HL-60/S4 treated with retinoic acid at 250 ng/mL for 4 days and 3 days (cell line): ENCODE data around the gene TYK2.

Experiments
- in situ Hi-C: fragments of 300-500 bp; cut with MboI; formaldehyde crosslinking; loops from 2 replicates; pipeline ENCODE4 v1.7.0; 2022; ENCODE audit warnings: low sequenced_read_pairs

TYK2 gene

DNA sequence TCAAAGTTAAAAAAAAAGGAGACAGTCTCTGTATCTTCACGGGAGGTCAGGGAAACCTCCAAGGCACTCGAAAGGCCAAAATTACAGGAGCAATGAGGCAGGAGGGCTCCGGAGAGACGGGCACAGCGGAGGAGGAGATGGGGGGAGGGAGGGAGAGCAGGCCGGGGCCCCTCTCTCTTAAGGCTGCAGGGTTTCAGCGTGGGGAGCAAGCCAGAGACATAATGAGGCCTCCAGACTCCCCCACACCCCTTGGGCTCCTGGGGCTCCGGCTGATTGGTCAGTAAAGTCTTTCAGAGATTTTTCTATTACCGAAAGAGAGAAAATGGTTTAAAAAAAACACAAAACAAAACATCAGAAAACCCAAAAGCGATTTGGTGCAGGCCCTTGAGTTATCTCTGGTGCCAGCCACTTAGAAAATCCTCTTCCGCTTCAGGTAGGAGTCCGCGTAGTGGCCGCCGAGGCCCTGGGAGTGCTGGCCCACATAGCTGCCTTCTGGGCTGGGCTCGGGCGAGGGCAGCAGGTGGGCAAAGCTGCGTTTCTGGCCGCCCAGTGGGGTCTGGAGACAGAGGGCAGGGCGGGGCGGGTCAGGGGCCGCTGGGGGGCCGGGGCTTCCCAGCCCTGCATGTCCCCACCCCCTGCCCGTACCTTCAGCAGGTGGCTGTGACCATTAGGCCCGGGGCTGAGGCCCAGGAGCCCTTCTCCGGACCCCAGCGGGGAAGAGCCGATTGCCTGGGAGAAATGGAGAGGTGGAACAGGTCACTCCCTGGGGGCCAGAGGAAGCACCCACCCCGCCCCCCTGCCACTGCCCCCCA lies 63.1 kb downstream of the TYK2 start:
- in situ Hi-C loops = no loop called here

DNA sequence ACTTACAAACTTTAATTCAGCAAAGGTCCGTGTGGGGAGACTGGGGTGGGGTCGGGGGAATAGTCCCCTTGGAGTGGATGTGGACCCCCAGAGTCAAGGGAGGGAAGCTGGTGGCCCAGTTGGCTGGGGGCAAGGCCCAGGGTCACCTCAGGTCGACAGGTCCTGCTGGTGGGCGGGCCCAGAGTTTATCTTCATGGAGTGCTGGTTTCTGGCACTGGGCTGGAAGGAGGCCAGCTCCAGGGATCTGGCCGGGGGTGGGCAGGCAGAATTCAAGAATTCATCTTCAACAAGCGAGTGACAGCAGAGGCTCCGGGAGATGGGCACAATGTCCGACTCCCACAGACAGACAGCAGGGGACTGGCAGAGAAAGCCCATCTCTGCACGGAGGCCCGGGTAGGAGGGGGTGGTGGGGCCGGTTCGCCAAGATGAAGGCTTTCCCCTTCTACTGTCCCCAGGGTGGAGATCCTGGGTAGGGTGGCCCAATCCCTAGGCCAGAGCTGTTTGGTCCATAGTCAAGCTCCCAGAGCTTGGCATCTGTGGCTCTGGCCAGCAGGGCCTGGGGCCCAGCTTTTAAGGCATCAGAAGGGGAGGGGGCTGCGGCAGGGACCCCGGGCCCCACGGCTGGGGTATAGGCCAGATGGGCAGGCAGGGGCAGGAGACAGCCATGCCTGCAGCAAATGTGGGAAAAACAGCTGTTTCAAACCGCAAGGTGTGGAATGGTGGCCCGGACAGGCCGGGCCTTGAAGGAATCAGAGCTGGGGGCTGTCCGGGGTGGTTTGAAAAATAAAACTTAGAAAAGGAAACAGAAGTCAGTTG lies 63.9 kb downstream of the TYK2 start:
- in situ Hi-C loops = no loop called here

DNA sequence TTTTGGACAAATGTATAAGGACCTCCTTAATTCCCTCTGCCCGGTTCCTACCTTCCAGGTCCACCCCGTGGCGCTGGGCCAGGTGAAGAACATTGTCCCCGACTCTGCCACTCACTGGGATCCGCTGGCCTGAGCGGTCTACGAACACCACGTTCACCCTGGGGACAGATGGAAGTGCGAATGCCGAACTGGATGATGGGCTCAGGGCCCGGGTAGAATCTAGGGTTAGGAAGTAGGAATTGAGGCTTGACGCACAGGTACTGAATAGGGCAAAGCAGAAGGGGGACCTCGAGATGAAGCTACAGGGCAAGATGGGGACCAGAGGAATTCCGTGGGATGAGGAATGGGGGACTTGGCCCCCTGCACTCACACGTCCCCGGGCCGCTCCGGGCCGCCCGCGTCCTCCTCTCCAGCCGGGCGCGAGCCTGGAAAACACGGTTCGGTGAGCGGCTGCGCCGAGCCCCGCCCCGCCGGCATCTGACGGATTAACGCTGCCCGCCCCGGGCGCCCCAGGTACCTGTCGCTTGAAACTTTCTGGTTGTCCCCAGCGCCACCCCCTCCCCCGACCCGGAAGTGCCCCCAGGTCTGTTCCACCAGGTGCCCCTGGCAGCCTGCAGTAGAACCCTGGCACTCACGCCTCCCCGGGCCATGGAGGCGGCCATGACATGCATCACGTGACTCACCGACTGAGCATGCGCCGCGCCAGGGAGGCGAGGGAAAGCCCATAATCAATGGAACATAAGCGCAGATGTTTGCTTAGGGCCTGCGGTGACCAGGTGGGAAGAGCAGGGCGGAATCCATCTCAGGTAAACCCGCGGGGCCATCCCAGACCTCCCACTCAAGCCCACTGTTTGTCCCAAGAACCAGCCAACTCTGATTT lies 64.8 kb downstream of the TYK2 start, which contains the start of gene FDX2:
Gene FDX2 (minus strand): TSS at position 681 of the 880 bp plus-strand sequence. CDS start 19 bp downstream, at position 662.
- in situ Hi-C loops = no loop called here

DNA sequence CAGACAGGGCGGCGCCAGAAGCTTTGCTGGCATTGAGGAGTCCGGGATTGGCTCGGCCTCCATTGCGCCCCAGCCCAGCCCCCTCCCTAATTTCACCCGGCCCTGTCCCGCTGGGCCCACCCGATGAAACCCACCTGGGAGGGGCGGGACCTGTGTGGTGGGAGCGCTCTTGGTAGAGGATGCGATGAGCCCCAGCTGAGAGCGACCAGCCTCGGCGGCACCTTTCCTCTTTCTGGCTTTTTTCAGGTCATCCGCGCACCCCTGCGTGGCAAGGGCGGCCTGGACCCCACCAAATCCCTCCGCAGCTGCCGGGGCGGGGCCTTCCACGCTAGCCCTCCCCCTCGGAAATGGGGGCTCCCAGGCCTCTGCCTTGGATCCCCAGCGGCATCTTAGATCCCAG lies 70.9 kb downstream of the TYK2 start, which contains the start of gene ZGLP1:
Gene ZGLP1 (minus strand): TSS at position 393 of the 400 bp plus-strand sequence.
- in situ Hi-C loops = no loop called here

DNA sequence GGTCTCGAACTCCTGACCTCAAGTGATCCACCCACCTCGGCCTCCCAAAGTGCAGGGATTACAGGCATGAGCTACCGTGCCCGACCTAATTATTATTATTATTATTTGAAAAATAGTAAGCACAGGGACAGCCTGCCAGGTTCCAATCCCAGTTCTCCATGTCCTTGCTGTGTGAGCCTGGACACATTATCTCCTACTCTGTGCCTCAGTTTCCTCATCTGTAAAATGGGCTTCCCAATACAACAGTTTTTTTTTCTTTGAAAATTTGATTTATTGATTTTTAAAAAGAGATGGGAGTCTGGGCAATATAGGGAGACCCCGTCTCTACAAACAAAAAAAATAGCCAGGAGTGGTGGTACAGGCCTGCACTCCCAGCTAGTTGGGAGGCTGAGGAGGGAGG lies 74.0 kb downstream of the TYK2 start:
- in situ Hi-C loops = no loop called here

DNA sequence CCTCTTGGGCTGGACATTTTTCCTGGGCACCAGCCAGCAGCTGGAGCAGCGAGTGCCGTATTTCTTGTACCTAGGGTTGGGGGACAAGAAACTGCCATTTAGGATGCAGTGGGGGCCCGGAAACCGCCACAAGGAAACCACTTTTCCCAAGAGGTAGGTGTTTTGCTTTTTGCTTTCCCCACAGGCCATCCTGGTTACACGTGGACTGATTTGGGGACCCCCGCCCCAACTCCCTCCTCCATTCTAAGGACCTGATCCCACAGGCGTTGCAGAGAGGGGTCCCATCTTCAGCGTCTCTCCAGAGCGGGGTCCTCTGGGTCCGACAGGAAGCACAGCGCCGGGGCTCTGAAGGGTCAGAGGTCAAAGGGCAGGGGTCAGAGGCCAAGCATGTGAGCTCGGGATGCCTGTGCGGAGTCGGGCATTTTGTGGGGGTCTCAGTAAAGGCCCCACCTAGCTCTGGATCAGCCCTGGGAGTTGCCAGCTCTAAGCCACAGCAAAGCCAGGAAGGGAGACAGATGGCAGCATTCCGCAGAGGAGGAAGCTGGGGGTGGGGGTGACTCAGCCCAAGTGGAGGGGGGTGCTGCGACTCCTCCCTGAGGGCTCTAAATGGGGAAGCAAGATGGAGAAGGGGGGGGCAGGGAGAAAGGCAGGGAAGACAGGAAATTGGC lies 75.1 kb downstream of the TYK2 start:
- in situ Hi-C loops = no loop called here
